GM12892 (cell line): Measurements from ENCODE around the gene VAV2.

Experiments
- POLR2A ChIP-seq: IDR thresholded peaks from 2 replicates; pipeline ENCODE4 v1.6.1; 2011; ENCODE audit warnings: low read depth, low read length, control low read depth
- TAF1 ChIP-seq: IDR thresholded peaks from 2 replicates; pipeline ENCODE4 v1.6.1; 2011; ENCODE audit warnings: low read depth, mild to moderate bottlenecking, control low read depth, low read length, borderline replicate concordance

- TF ChIP-seq TAF1 (no peak), POLR2A (no peak)
These were observed 59.5 kb downstream of the VAV2 start for GRCh38 chr9:133932633-133933032.
